ENCODE results near the gene TMSB10. TPM values are rescaled to one million over a fixed set of nuclear protein-coding genes. Genes with fewer than 3 reads are reported as not detected.

Gene TMSB10
- total and polyA plus RNA-seq, 2 of the 13 experiments (the other 11 are each of a cell fraction or from before 2014, with no cell fraction given): 665 to 708 TPM

GRCh38 chr2:84878896-84879583 lies 26.4 kb upstream of the TMSB10 start:
- peak; percentile 6; the same call in 2 of the 3 replicates for ATAC-seq
- 68% methylated on average over 7 of the region's 7 CpGs for WGBS (ENCODE audit: low lambda C conversion rate)
- intact Hi-C loops (cut with micrococcal nuclease; ENCODE audit: unreplicated experiment) (no loop called here), in situ Hi-C loops (cut with HindIII; ENCODE audit: extremely low pct_ligation_motif_present, low pct_unique_long_range_greater_than_20kb) (no loop called here)
- FAIRE-seq: no peak
- ChIA-PET POLR2A (no interaction called here), CTCF (ENCODE audit: low intra/inter-chr PET ratio, low total read pairs) (no interaction called here)
- no peak for TF ChIP-seq CEBPB (IDR thresholded peaks at IDR 0.05; ENCODE audit: borderline replicate concordance, low read depth, low read length)
- no TSS peak for BruUV-seq (replicated peaks)
- H3K9ac ChIP-seq (ENCODE audit: insufficient read depth, low read depth, low read length): no peak overlapping the region
- H3K9me3 ChIP-seq (ENCODE audit: low read length): no peaks in the 10 kb centered on the region
- no peak for DNase-seq (ENCODE audit: low spot score)
- no peak overlapping the region for H2AFZ ChIP-seq (ENCODE audit: low read length)
- peaks cover 3% of the 10 kb centered on the region; the same call in 1 of the 2 replicates for H4K20me1 ChIP-seq (ENCODE audit: insufficient read depth, low read length)
- no peaks in the 10 kb centered on the region for H3K79me2 ChIP-seq (ENCODE audit: insufficient read depth, low read length)
- H3K27me3 ChIP-seq (ENCODE audit: control insufficient read depth in 1 of 2, insufficient read depth in 2 of 2, low read length in 2 of 2): peaks cover 17 to 47% of the 10 kb centered on the region in 2 experiments
- H3K4me1 ChIP-seq (ENCODE audit: insufficient read depth, low read length): peaks cover 40% of the 10 kb centered on the region
- no peaks in the 10 kb centered on the region for H3K36me3 ChIP-seq (replicated peaks in 1 of 2; ENCODE audit: control insufficient read depth in 1 of 2, insufficient read depth in 2 of 2, low read length in 2 of 2)
- no peak overlapping the region for H3K4me3 ChIP-seq (replicated peaks in 1 of 3; ENCODE audit: insufficient read depth in 1 of 3, low read depth in 2 of 3, low read length in 3 of 3)
- H3K27ac ChIP-seq (ENCODE audit: extremely low read length, insufficient read depth, low read length): no peak overlapping the region
- peak overlapping the region; percentile 31; the same call in 1 of the 2 replicates for H3K4me2 ChIP-seq (ENCODE audit: low read depth, low read length)

GRCh38 chr2:84879584-84880394 lies 25.7 kb upstream of the TMSB10 start:
- intact Hi-C loops (cut with micrococcal nuclease; ENCODE audit: unreplicated experiment) (no loop called here), in situ Hi-C loops (cut with HindIII; ENCODE audit: extremely low pct_ligation_motif_present, low pct_unique_long_range_greater_than_20kb) (loop anchor here (5.0 to 10.0 kb wide), 2 partner anchors 245 to 392 kb away; no protein-coding TSS in a partner anchor)
- FAIRE-seq: no peak
- no peaks in the 10 kb centered on the region for H3K36me3 ChIP-seq (replicated peaks in 1 of 2; ENCODE audit: control insufficient read depth in 1 of 2, insufficient read depth in 2 of 2, low read length in 2 of 2)
- no peaks in the 10 kb centered on the region for H3K9me3 ChIP-seq (ENCODE audit: low read length)
- ATAC-seq: no peak
- H3K79me2 ChIP-seq (ENCODE audit: insufficient read depth, low read length): no peaks in the 10 kb centered on the region
- H3K27me3 ChIP-seq (ENCODE audit: control insufficient read depth in 1 of 2, insufficient read depth in 2 of 2, low read length in 2 of 2): peaks cover 17 to 45% of the 10 kb centered on the region in 2 experiments
- no peak for DNase-seq (ENCODE audit: low spot score)
- no peak overlapping the region for H3K9ac ChIP-seq (ENCODE audit: insufficient read depth, low read depth, low read length)
- TF ChIP-seq ZNF83 (CRISPR knock-in tag; IDR thresholded peaks at IDR 0.05; ENCODE audit: borderline replicate concordance): no peak
- TF ChIP-seq KLF9 (CRISPR knock-in tag; IDR thresholded peaks at IDR 0.05; ENCODE audit: low read depth): no peak
- TF ChIP-seq PCBP1 (IDR thresholded peaks at IDR 0.05; ENCODE audit: borderline replicate concordance, low read depth, low read length): no peak
- TF ChIP-seq ZBTB33 (CRISPR knock-in tag; IDR thresholded peaks at IDR 0.05): peak; percentile 38; the same call in 1 of the 2 replicates
- CTCF ChIA-PET (ENCODE audit: low intra/inter-chr PET ratio, low total read pairs): no interaction called here
- H2AFZ ChIP-seq (ENCODE audit: low read length): no peak overlapping the region
- 50% methylated on average over 33 of the region's 45 CpGs for WGBS (ENCODE audit: low lambda C conversion rate)
- BruUV-seq (replicated peaks): no TSS peak
- peak overlapping the region in 1 of 3 experiments; percentile 63; a peak in 1 of 6 replicates for H3K4me3 ChIP-seq (replicated peaks in 1 of 3; ENCODE audit: insufficient read depth in 1 of 3, low read depth in 2 of 3, low read length in 3 of 3)
- POLR2A ChIA-PET: no interaction called here
- peaks cover 40% of the 10 kb centered on the region for H3K4me1 ChIP-seq (ENCODE audit: insufficient read depth, low read length)
- H4K20me1 ChIP-seq (ENCODE audit: insufficient read depth, low read length): peaks cover 3% of the 10 kb centered on the region; the same call in 1 of the 2 replicates
- H3K4me2 ChIP-seq (ENCODE audit: low read depth, low read length): peak overlapping the region; percentile 68
- H3K27ac ChIP-seq (ENCODE audit: extremely low read length, insufficient read depth, low read length): no peak overlapping the region

Measured in HepG2 (cell line).